DMS 273 treated with DMSO at 0.1 percent for 48 hours (cell line): ENCODE data around the gene EIF4H.
"Not testable (repeated sequence)": the region's sequence is repeated elsewhere in the genome, so short reads cannot be mapped to it uniquely, and the experiment has no call there.

Experiments used
- DNase-seq: peaks from one replicate; lab custom pipeline; 2025; lab: John Stamatoyannopoulos, UW

Gene EIF4H

DNA sequence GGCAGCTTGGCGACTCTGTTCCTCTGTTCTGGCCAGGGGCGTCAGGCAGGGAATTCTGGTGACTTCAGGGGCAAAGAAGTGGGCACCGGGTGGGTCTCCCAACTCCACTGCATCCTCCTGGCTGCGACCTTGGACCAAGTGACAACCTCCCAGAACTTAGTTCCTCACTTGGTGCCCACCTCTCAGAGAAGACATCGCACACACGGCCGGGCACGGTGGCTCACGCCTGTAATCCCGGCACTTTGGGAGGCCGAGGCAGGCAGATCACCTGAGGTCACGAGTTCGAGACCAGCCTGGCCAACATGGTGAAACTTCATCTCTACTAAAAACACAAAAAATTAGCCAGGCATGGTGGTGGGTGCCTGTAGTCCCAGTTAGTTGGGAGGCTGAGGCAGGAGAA, 50.8 kb downstream of the EIF4H start:
- DNase-seq = not testable (repeated sequence)

DNA sequence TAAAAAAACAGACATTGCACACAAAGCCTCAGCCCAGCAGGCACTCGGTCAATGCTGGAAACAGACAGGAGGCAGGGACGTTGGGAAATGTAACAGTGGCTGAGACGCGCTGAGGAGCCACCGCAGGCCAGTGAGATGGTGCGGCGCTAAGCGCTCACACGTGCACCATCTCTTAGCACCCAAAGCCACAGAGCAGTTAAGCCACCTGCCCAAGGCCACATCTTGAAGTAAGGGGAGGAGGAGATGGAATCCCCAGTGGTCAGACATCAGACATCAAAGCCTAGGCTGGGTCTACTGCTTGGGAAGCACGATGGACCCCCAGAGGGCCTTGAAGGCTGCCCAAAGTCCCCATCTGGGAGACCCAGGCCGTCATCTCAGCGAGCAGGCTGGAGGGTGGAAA, 51.2 kb downstream of the EIF4H start:
- DNase-seq = no peak

DNA sequence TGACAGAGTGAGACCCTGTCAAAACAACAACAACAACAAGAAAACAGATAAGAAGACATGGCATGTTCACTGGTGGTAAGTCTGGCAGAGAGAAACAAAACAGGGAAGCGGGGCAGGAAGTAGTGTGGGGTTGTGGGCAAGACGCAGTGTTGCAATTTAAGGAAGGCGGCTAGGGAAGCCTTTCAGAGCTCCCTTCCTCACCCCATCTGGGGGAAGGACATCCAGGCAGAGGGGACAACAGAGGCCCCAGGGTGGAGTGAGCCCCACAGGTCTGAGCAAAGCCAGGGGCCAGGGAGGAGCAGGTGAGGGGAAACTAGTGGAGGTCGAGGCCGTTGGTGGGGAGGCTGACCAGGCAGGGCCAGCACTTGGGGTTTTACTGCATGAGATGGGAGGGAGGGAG, 52.5 kb downstream of the EIF4H start:
- no peak for DNase-seq

DNA sequence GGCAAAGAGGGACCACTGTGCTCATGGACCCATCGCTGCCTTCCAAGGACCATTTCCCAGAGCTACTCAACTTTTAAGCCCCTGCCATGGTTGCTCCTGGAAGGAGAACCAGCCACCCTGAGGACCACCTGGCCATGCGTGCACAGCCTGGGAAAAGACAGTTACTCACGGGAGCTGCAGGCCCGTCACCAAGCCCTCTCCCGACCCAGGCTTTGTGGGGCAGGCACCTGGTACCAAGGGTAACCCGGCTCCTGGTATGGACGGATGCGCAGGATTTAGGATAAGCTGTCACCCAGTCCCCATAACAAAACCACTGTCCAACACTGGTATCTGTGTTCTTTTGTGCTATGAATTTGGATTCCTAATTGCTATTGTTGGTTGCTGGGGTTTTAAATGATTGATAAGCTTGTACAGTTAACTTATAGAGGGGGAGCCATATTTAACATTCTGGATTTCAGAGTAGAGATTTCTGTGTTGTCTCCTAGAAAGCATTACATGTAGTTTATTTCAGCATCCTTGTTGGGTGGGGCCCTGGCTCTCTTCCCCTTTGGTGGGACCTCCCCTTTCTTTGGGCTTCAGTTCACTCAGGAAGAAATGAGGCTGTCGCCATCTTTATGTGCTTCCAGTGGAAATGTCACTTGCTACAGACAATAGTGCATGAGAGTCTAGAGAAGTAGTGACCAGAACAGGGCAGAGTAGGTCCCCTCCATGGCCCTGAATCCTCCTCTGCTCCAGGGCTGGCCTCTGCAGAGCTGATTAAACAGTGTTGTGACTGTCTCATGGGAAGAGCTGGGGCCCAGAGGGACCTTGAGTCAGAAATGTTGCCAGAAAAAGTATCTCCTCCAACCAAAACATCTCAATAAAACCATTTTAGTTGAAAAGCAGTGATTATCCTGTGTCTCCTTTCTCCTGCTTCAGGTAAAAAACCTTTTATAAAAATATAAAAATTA, 55.1 kb downstream of the EIF4H start:
- DNase-seq = no peak

DNA sequence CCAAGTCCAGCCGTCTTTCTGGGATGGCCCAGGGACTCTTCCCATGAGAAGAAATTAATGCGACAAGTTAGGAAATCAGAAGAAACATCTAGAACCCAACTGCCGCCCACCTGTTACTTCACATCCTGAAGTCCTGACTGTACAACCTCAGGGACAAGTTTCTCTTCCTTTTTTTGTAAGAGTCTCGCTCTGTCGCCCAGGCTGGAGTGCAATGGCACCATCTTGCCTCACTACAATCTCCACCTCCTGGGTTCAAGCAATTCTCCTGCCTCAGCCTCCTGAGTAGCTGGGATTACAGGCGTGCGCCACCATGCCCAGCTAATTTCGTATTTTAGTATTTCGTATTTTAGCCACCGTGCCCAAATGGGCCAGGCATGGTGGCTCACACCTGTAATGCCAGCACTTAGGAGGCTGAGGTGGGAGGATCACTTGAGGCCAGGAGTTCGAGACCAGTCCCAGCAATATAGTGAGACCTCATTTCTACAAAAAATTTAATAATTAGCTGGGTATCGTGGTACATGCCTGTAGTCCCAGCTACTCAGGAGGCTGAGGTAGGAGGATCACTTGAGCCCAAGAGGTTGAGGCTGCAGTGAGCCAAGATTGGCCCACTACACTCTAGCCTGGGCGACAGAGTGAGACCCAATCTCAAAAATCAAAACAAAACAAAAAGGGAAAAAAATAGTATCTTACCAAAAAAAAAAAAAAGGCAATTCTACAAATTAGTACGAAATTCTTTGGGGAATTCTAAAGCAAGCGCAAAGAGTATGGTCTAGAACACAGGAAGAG, 56.5 kb downstream of the EIF4H start:
- DNase-seq = no peak

DNA sequence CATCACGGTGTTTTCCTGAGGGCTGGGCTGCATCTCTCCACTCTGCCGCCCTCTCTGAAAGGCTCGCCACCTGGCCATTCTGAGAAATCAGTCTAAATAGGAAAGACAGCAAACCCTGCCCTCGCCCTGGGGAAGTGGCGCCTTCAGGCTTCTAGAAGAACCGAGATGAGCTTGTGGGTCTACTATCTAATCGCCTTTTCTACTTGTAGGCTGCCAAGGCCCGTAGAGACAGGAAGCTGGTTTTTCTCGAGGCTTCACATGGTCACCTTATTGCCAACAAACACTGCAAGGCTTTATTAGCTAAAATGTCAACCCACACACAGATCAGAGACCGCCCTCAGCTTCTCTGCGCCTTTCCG, 57.1 kb downstream of the EIF4H start:
- DNase-seq = no peak

DNA sequence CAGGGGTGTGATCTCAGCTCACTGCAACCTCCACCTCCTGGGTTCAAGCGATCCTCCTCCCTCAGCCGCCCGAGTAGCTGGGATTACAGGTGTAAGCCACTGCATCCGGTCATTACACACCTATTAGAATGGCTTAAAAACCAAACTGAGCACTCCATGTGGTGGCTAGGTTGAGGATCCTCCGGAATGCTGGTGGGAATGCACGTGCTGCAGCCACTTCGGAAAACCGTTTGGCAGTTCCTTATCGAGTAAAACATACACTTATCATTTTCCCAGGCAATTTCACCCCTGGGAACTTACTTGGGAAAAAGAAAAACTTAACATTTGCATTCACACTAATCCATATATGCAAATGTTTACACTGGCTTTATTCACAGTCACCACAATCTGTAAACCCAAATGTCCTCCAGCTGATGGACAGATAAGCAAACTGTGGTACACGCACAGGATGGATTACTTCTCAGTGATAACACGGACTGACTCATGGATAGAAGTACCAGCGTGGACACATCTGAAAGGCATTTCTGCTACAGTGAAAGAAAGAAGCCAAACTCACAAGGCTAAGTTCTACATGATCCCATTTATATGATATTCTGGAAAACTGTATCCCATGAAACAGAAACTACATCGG, 59.6 kb downstream of the EIF4H start:
- no peak for DNase-seq

DNA sequence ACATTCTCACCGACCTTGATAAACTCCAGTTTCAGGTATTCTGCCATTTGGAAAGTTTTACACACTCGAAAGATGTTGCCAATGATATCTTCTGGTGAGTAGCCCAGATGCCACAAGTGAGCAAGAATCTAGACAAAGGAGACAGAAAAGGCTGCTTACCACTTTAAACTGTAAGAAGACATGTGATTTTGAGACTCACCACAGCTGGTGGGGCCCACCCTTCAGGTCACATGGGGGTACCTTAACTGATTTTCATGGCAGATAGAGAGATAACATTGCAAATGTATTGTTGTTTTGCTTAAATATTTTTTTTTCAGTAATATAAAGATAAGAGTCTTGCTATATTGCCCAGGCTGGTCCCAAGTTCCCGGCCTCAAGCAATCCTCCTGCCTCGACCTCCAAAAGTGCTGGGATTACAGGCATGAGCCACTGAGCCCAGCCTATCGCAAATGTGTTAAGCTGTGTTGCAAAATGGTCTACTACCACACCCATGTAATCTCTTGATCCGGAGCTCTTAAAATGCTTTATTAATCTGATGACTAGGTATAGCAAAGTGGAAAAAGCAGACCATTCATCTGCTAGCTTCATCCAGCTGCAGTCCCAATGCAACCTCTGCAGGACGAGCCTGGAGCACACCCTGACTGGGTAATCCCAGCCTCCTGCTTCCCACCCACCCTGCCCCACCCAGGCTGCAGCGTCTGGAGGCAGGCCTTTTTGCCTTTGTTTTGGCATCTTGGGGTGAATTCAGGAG, 61.5 kb downstream of the EIF4H start:
- no peak for DNase-seq

DNA sequence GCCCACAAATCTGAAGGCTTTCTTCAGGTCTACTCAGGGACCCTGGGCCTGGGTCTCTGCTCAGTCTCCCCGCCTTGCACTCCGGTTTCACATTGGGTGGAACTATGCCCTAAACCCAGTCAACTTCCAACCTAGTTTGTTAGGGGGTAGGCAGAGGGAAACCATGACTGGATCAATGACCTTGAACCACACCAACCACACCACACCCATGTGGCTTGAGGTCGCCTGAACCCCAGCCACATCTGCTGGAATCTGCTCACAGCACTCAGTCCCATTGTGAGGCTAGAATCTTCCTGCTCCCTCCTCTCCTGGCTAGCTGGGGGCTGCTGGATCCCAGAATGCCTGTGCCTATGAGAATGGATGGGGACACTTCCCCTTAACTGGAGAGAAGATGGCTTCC, 62.1 kb downstream of the EIF4H start:
- no peak for DNase-seq

DNA sequence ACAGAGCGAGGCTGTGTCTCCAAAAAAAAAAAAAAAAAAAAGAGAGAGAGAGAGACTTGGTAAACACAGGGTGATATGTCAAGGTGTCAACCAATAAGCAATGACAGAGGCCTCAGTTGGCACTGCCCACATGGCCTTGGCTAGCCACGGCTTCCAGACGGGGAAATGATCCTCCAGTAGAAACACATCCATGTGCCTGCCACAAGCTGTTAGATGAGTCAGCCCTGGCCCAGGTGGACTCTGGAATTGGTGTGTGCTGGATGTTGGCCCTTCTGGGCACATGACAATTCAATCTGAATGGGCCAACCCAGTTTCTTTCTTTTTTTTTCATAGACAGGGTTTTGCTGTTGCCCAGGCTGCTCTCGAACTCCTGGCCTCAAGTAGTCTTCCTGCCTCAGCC, 66.3 kb downstream of the EIF4H start:
- no peak for DNase-seq

DNA sequence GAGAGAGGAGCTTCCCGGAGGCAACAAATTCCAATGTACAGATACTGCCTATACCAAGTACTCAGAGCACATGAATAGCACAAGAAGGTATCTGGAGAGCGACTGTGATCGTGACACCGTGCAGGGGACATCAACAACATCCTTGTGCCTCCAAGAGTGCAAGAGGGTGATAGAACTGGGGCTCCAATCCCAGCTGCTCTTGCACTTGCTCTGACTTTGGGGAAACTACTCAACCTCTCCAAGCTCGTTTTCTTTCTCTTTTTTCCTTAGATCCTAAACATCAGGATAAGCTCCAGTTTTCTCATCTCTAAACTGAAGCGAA, 67.9 kb downstream of the EIF4H start:
- DNase-seq = no peak

DNA sequence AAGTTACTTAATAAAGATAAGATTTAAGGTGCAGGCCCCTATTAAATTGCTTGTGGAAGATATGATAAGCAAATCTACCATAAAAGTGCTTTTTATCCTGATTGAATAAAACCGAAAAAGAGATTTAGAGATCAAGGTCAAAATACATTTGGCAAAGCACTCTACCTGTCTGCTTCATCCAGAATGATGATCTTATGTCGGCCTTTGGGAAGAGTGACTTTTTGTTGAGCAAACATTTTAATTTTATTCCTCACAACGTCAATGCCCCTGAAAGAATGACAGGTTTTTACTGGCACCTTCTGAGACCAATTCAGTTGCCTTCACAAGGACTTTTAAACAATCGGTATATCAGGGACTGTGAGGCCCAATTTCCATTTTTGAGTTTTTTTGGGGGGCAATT, 72.3 kb downstream of the EIF4H start:
- DNase-seq = no peak
